NK-92 (cell line): ENCODE results near the gene EHMT2.
A peak's percentile ranks its signal among the peaks of the same experiment; 100 is the strongest.
"Not testable (repeated sequence)": the region's sequence is repeated elsewhere in the genome, so short reads cannot be mapped to it uniquely, and the experiment has no call there.

Experiments
- DNase-seq: peaks from one replicate; lab custom pipeline; 2025; ENCODE audit not compliant: unreplicated experiment; lab: John Stamatoyannopoulos, UW

The EHMT2 gene

DNA sequence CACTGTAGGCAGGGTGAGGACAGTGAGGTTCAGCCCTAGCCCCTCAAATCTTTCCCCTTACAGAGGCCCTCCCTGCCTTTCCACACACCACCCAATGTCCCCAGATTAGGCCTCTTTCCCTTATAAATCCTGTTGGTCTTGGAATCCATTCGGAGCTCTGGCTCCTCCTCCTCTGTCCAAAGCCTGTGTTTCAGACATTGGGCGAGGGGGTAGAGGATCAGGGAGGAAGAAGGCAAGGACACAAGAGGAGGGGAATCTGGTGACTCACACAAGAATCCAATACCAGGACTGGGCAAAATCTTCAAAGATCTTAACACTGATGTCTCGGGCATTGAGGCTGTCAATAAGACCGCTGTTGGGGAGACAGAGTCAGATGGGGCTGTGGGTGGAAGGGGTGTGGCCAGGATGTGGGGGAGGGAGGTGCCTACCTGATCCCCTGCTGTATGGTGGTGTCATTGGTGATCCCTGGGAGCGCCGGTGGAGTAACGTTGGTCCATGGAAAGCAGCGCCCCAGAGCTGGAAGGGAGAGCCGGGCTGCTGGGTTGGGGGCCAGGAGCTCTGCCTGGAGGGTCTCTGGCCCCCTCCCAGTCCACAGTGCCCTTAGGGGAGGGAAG, 26.3 kb downstream of the EHMT2 start:
- DNase-seq = no peak

- no peak for DNase-seq
Measured at GRCh38 chr6:31870385-31870921, 27.0 kb downstream of the EHMT2 start.

DNA sequence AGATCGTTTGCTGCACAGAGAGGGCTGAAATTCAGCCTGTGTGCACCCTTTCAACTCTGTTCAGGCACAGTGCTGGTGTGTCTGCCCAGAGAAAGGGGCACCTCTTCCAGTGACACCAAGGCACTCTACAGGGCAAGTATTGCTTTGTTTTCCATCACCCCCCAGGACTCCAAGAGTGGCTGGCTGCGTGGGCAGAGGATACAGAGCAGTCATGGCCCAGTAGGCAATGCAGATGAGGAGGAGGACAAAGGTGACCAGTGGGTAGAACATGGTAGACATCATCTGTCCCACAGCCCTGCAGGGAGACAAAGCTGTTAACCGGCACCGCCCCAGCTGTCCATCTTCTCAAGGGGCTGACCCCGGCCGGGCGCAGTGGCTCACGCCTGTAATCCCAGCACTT, 28.2 kb downstream of the EHMT2 start:
- no peak for DNase-seq

- DNase-seq = not testable (repeated sequence)
Measured at GRCh38 chr6:31868658-31868971, 28.9 kb downstream of the EHMT2 start.

DNA sequence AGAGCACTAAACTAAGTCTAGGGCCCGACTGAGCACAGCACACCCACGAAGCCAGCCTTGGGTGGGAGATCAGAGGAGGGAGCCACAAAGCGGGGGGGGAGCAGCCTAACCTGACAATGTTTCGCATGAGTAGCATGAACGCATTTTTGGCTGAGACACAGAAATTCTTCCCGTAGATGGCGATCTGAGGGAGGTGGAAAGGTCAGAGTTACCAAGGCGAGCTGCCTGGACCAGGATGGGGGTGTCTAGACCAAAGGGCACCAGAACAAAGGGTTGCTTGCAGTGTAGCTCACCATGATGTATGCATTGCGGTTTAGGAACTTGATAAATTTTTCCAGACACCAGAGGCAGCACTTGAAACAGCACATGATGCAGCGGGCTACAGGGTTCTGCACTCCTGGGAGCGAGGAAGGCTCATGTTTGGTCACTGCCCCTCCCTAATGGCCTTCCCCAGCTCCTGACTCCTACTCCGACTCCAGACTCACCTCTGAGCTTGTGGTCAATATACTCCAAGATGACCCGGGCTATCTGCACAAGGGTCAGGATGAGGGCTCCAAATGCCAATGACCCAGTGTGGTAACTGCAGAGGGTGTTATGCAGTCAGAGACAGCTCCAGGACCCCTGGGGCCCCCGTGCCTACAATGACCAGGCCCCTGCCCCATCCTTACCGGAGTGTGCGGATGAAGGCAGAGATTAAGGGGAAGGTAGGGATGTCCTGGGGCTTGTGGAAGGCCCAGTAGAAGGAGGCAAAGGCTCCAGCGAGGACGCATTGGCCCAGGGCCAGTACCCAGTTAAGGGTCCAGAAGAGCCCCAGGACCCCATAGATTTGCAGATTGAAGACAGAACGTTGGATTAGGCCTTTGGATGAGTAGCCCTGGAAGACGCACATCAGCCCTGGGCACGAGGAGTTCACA, 32.0 kb downstream of the EHMT2 start:
- DNase-seq = no peak

GRCh38 chr6:31864818-31865204, 32.7 kb downstream of the EHMT2 start:
- no peak for DNase-seq

DNA sequence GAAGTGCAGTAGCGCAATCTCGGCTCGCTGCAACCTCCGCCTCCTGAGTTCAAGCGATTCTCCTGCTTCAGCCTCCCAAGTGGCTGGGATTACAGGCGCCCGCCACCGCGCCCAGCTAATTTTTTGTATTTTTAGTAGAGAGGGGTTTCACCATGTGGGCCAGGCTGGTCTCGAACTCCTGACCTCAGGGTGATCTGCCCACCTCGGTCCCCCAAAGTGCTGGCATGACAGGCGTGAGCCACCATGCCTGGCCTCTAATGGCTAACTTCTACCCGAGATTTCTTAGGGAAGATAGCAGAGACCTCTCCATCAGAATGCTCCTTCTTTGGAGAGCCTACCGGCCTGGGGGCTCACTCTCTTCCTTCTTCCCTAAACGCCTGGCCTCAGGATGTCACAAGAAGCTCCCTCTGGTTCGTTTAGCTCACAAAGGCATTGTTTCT, 33.4 kb downstream of the EHMT2 start:
- not testable (repeated sequence) for DNase-seq

DNA sequence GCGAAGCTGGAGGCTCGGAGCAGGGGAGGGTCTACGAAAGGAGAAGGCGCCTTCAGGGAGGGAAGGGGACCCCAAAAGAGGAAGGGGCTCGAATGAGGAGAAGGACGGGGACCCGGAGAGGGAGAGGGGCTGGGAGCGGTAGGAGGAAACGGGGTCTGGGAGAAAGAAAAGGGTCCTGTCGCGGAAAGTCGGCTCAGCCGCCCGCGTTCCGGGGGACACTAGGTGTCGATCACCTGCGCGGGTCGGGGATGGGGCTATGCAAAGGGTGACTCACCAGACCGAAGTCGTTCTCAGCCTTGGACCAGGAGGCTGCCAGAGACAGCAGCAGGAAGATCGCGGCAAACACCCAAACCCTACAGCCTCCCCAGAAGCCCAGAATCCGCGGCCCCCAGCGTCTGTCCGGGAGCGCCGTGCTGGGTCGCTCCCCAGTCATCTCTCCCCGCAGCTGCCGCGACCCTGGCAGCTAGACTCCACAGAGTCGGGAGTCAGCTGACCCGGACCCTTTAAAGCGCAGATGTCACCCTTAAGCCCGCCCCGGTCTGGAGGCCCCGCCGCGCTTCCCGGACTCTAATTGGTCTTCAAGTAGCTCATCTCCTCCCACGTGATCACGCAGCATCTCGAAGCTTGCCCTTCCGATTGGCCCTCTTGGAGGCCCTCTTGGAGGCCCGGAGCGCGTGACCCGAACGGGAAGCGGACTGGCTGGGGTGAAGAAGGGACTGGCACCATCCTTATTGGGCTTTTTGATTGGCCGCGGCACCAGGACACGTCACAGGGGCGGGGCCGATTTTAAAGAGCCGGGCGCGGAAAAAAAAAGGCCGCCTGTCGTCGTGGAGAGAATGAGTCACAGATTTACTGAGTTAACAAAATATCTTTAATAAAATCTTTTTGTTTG, 34.9 kb downstream of the EHMT2 start, which contains the start of gene NEU1:
Gene NEU1 (minus strand): TSS at position 478 of the 892 bp plus-strand sequence. CDS start 45 bp downstream, at position 433.
- peak; percentile 98 for DNase-seq

DNA sequence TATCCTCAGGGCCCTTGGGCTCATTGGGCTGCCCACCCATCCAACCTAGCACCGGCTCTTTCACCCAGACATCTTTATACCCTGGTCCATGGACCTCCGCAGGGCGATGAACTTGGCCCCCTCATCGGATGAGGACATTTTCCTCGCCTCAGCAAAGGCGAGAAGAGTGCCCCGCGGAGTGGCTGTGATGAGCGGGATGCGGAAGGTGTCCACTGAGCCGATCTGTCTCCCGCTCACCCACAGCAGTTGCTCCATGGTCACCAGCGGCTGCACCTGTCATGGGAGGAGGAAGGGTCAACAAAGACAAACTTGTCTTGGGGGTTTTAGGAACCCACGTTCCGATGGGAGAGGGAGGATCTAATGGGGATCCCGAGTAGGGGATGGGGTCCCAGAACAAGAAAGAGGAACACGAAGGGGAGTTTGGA, 35.6 kb downstream of the EHMT2 start:
- DNase-seq = no peak

GRCh38 chr6:31861150-31861549, 36.3 kb downstream of the EHMT2 start:
- no peak for DNase-seq

DNA sequence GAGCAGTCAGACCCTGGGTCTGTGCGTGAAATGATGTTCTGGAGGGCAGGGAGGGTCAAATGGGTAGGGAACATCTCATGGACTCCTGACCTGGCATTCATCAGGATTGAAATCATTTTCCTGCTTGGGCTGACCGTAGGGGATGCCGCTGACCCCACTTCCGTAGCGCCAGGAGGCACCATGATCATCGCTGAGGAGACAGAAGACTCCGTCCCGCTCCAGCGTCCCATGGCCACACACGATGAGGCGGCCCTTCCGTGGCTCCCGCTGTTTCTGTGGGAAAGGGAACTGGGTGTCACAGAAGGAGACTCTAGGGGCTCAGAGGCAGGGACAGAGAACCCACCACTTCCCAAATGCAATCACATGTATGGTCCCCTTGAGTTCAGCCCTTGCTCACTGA, 37.1 kb downstream of the EHMT2 start:
- DNase-seq = no peak

DNA sequence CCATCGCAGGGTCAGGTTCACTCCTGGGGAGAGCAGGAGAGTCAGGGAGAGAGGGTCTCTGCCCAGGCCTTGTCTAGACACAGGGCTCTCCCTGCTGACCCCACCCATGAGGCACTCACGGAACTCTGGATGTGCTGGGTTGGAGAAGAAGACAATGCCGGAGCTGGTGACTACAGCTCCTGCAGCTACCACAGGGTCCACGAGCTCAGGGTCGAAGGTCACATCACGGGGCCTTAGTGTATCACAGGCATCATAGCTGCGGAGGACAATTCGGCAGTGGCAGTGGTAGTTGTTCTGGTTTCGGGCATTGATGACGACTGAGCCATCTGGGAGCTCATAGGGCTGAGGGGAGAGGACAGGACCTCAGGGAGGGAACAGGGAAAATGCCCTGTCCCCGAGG, 37.6 kb downstream of the EHMT2 start:
- DNase-seq = no peak

- no peak for DNase-seq
Measured at GRCh38 chr6:31858707-31859106, 38.8 kb downstream of the EHMT2 start.

GRCh38 chr6:31857774-31858173, 39.7 kb downstream of the EHMT2 start:
- not testable (repeated sequence) for DNase-seq

DNA sequence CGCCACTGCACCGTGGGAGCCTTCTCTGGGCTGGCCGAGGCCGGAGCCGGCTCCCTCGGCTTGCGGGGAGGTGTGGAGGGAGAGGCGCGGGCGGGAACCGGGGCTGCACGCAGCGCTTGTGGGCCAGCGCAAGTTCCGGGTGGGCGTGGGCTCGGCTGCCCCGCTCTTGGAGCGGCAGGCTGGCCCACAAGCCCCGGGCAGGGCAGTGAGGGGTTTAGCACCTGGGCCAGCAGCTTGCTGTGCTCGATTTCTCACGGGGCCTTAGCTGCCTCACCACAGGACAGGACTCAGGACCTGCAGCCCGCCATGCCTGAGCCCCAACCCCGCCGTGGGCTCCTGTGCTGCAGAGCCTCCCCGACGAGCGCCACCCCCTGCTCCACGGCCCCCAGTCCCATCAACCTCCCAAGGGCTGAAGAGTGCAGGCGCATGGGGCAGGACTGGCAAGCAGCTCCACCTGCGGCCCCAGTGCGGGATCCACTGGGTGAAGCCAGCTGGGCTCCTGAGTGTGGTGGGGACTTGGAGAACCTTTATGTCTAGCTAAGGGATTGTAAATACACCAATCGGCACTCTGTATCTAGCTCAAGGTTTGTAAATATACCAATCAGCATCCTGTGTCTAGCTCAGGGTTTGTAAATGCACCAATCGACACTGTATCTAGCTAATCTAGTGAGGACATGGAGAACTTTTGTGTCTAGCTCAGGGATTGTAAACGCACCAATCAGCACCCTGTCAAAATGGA, 45.3 kb downstream of the EHMT2 start:
- not testable (repeated sequence) for DNase-seq

DNA sequence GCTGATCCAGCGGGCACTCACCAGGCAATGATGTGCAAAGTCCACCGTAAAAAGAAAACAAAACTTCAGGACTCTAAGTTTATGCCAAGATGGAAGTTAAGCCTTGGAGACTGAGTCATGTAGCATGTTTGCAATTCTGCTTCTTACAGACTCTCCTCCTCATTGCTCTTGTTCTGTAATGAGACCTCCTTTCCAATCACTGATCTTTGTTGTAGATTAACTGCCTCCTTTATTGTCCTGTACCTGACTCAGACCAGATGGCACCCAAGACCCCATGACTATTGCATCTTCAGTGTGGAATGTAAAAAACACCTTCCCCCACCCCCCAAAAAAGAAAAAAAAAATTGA, 46.0 kb downstream of the EHMT2 start:
- no peak for DNase-seq

- no peak for DNase-seq
Measured at GRCh38 chr6:31850765-31851484, 46.6 kb downstream of the EHMT2 start.

DNA sequence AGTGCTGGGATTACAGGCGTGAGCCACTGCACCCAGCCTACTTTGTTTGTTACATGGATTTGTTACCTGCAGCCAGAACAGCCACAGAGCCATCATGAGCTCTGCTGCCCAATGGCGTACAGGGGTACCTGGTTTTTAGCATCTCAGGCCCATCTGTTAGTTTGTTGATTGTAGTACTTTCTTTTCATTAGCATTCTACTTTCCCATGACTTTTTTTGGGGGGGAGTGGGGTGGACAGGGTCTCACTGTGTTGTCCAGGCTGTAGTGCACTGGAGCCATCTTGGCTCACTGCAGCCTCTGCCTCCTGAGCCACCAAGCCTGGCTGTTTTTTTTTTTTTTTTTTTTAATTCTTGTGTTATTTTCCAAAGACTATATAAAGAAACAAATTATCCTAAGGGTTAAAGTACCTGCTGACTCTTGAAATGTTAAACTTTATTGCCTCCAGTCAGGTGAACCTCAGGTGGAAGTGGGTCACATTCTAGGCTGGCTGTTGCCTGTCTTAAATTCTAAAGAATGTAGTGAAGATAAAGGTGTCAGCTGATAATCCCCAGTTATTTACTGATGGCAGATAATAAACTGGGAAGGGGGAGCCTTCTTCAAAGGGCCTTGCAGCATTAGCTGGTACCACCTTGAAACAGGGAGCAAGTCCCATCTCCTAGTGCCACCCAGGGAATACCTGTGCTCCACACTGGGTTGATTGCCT, 50.1 kb downstream of the EHMT2 start:
- DNase-seq = no peak

- no peak for DNase-seq
Measured at GRCh38 chr6:31844507-31844906, 53.0 kb downstream of the EHMT2 start.
